OCI-LY3 (cell line): Measurements from ENCODE around the gene TRABD2B.

Experiments used
- H2AFZ ChIP-seq: fragments of 200-600, 300-600 bp; shearing (Covaris generic); 2 replicates; pipeline ENCODE4 v1.6.0; 2014; ENCODE audit warnings: antibody characterized with exemption, low read depth, low read length
- H3K27ac ChIP-seq: fragments of 200-600, 300-600 bp; sonication (generic); 2 replicates; pipeline ENCODE4 v1.5.1; 2014; ENCODE audit warnings: mild to moderate bottlenecking, low read length, moderate library complexity, mixed read lengths
- H3K27me3 ChIP-seq: fragments of 200-600, 300-600 bp; sonication (generic); 2 replicates; pipeline ENCODE4 v1.6.1; 2014; ENCODE audit warnings: low read depth, low read length, mixed read lengths
- H3K36me3 ChIP-seq: fragments of 200-600, 300-600 bp; sonication (generic); replicated peaks from 2 replicates; pipeline ENCODE3; 2014; ENCODE audit warnings: low read depth, low read length, mixed read lengths
- H3K4me1 ChIP-seq: fragments of 300-600, 200-600 bp; sonication (generic); 2 replicates; pipeline ENCODE4 v1.6.1; 2014; ENCODE audit warnings: low read length, mixed read lengths
- H3K4me2 ChIP-seq: fragments of 200-600, 300-600 bp; sonication (generic); 2 replicates; pipeline ENCODE4 v1.6.1; 2014; ENCODE audit warnings: low read length, mixed read lengths
- H3K4me3 ChIP-seq: fragments of 300-600, 200-600 bp; sonication (generic); 2 replicates; pipeline ENCODE4 v1.5.1; 2014; ENCODE audit warnings: antibody characterized with exemption, mild to moderate bottlenecking, low read length, moderate library complexity
- H3K79me2 ChIP-seq: fragments of 300-600, 200-600 bp; shearing (Covaris generic); 2 replicates; pipeline ENCODE4 v1.6.1; 2014; ENCODE audit warnings: mild to moderate bottlenecking, low read length, mixed read lengths
- H3K9ac ChIP-seq: fragments of 300-600, 200-600 bp; shearing (Covaris generic); 2 replicates; pipeline ENCODE4 v1.6.0; 2014; ENCODE audit warnings: mild to moderate bottlenecking, low read length, moderate library complexity
- H3K9me3 ChIP-seq: fragments of 200-600, 300-600 bp; shearing (Covaris generic); 2 replicates; pipeline ENCODE4 v1.6.1; 2014; ENCODE audit warnings: low read length, mixed read lengths; ENCODE audit not compliant: insufficient read depth
- H4K20me1 ChIP-seq: fragments of 200-600, 300-600 bp; sonication (generic); 2 replicates; pipeline ENCODE4 v1.6.1; 2016; ENCODE audit warnings: low read length, mixed read lengths; ENCODE audit not compliant: insufficient read depth
- EZH2phosphoT487 ChIP-seq: fragments of 200-600 bp; shearing (Covaris generic); IDR thresholded peaks from 2 replicates; pipeline ENCODE4 v1.6.1; 2018; ENCODE audit warnings: antibody characterized with exemption, mixed run types, low read depth
- TF ChIP-seq, protein P1 (sequence below): fragments of 200-600, 300-600 bp; sonication (generic); IDR thresholded peaks from 2 replicates; pipeline ENCODE4 v1.5.1; 2014; ENCODE audit warnings: antibody characterized with exemption, low read length, low read depth

The TRABD2B gene

DNA sequence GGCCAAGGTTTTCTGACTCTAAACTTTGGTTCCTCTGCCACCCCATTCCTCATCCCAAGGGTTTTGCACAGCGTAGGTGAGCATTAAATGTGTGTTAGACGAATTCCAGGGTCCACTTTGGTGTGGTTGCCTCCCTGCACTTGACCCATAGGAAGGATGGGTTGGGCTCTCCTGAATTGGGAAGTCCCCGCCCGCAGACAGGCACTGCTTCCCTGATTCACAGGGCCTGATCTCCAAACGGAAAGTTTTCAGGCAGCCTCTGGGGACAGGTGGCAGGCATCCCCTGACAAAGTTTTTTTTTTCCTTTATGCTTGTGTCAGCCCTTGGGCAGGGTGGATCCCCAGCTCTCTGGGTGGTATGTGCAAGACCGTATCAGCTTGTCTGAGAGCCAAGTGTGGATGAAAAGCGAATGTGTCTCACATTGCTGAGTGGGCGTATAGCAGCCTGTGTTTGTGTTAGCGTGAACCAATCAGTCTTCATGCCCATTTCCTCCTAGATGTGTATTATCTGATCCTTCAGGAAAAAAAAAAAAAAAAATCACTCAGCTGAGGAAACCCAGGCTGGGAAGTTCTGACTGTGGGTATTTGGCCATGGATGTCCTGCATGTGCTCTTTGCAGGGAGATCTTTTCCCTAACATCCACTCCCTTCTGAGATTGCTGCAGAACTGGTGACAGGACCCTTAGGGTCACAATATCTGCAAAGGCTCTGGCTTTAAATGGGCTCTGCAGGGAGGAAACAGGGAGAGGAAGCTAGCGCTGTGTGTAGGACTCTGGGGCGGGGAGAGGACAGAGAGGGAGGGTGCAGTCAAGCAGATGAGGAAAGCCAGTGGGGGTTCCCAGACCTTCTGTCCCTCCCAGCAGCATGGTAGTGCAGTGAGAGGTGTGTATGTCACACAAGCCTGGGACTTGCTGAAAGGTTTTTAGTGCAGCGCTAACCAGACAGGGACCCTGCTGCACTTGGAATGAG lies 42.2 kb upstream of the TRABD2B start:
- no peaks in the 10 kb centered on the region for H3K9me3 ChIP-seq
- no peak overlapping the region for H3K9ac ChIP-seq
- no peaks in the 10 kb centered on the region for H3K27me3 ChIP-seq
- no peak overlapping the region for H2AFZ ChIP-seq
- no peak overlapping the region for H3K4me2 ChIP-seq
- no peaks in the 10 kb centered on the region for H3K79me2 ChIP-seq
- H3K36me3 ChIP-seq: no peaks in the 10 kb centered on the region
- no peaks in the 10 kb centered on the region for H4K20me1 ChIP-seq
- no peak overlapping the region for H3K4me3 ChIP-seq
- TF ChIP-seq, protein P1, sequence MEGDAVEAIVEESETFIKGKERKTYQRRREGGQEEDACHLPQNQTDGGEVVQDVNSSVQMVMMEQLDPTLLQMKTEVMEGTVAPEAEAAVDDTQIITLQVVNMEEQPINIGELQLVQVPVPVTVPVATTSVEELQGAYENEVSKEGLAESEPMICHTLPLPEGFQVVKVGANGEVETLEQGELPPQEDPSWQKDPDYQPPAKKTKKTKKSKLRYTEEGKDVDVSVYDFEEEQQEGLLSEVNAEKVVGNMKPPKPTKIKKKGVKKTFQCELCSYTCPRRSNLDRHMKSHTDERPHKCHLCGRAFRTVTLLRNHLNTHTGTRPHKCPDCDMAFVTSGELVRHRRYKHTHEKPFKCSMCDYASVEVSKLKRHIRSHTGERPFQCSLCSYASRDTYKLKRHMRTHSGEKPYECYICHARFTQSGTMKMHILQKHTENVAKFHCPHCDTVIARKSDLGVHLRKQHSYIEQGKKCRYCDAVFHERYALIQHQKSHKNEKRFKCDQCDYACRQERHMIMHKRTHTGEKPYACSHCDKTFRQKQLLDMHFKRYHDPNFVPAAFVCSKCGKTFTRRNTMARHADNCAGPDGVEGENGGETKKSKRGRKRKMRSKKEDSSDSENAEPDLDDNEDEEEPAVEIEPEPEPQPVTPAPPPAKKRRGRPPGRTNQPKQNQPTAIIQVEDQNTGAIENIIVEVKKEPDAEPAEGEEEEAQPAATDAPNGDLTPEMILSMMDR: no peak
- TF ChIP-seq EZH2phosphoT487: no peak
- no peak overlapping the region for H3K27ac ChIP-seq
- no peaks in the 10 kb centered on the region for H3K4me1 ChIP-seq

DNA sequence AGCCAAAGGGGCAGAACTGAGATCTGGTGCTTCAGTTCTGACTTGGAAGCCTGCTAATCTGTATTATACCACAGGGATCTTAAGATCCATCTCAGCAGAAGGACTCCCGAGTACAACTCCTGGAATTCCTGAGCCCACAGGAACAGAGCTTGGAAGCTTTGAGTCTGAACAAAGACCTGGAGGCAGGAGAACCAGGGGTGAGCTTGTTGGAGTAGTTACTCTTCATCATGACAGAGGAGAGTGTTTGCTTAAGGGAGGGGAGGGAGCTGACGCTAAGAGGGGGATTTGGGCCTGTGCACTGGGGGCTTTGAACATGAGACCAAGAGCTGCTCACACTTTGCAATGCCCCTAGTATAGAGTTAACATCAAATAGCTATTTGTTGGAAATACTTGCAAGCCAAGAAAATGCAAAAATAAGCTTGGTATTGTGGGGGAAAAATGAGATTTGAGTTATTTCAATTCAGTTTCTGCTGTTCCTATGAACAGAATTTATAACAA lies 41.1 kb upstream of the TRABD2B start:
- Histone ChIP-seq H2AFZ (no peak overlapping the region), H3K4me3 (no peak overlapping the region), H3K4me2 (no peak overlapping the region), H3K27ac (no peak overlapping the region), H3K79me2 (no peaks in the 10 kb centered on the region), H3K27me3 (no peaks in the 10 kb centered on the region), H3K36me3 (no peaks in the 10 kb centered on the region), H3K9ac (no peak overlapping the region), H3K4me1 (no peaks in the 10 kb centered on the region), H4K20me1 (no peaks in the 10 kb centered on the region), H3K9me3 (no peaks in the 10 kb centered on the region)
- TF ChIP-seq EZH2phosphoT487: no peak
- TF ChIP-seq, protein P1: no peak

DNA sequence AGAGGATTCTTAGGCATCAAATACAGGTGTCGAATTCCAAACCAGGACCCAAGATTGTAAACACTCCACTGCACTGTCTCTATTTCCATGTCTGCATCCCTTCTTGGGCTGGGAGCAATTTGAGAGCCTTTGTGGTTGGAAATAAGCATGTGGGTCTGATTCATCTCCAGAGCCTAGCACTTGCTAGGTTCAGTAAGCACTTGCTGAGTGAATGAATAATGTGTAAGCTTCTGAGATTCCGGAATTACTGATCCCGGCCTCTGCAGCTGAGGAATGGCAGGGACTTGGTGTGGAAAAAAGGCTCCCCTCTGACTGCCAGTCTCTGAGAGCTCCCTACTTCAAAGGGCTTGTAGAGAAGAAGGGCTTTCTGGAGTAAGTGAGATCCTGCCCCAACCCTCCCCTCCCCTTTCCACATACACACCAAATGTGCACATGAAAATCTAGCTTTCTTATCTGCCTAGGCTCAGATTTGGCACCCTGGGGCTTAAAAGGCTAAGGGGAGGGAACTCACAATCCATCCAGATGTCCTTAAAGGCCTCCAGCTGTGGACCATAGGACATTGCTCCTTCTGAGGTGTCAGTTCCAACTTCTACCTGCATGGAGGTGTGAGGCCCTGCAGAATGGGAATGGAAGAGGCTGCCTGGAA lies 39.6 kb upstream of the TRABD2B start:
- H3K79me2 ChIP-seq: no peaks in the 10 kb centered on the region
- no peak overlapping the region for H2AFZ ChIP-seq
- no peaks in the 10 kb centered on the region for H4K20me1 ChIP-seq
- H3K9ac ChIP-seq: no peak overlapping the region
- H3K27me3 ChIP-seq: no peaks in the 10 kb centered on the region
- no peak overlapping the region for H3K27ac ChIP-seq
- H3K36me3 ChIP-seq: no peaks in the 10 kb centered on the region
- TF ChIP-seq, protein P1: no peak
- no peak for TF ChIP-seq EZH2phosphoT487
- no peaks in the 10 kb centered on the region for H3K9me3 ChIP-seq
- no peak overlapping the region for H3K4me3 ChIP-seq
- no peak overlapping the region for H3K4me2 ChIP-seq
- no peaks in the 10 kb centered on the region for H3K4me1 ChIP-seq
